ENCODE measurements around the gene ARID5B. TPM values are rescaled to one million over a fixed set of nuclear protein-coding genes. Genes with fewer than 3 reads are reported as not detected.

The ARID5B gene
- total RNA-seq, 1 experiment from 2014 or later, result 1.3 TPM

- H4K20me1 ChIP-seq (ENCODE audit: insufficient read depth, low read depth, low read length), result no peaks in the 10 kb centered on the region; the same call in 1 of the 2 replicates
- no peak for DNase-seq
- no peaks in the 10 kb centered on the region for H3K27me3 ChIP-seq (ENCODE audit: low read length)
- no peaks in the 10 kb centered on the region for H3K79me2 ChIP-seq (ENCODE audit: low read length)
- H3K4me3 ChIP-seq (ENCODE audit: low read length), result no peak overlapping the region
- no peaks in the 10 kb centered on the region for H3K9me3 ChIP-seq (ENCODE audit: low read length)
- no peak overlapping the region for H3K27ac ChIP-seq (ENCODE audit: low read length)
- no peak overlapping the region for H3K4me2 ChIP-seq (ENCODE audit: low read depth, low read length, poor library complexity, severe bottlenecking)
- no peak overlapping the region for H2AFZ ChIP-seq (ENCODE audit: low read length)
- H3K4me1 ChIP-seq (ENCODE audit: low read length), result no peaks in the 10 kb centered on the region
- no peaks in the 10 kb centered on the region for H3K9me2 ChIP-seq (replicated peaks; ENCODE audit: insufficient read depth, low read length)
- H3K9ac ChIP-seq (ENCODE audit: low read length), result no peak overlapping the region
- H3K36me3 ChIP-seq (ENCODE audit: insufficient read depth, low read length), result no peaks in the 10 kb centered on the region
These were observed 62.2 kb downstream of the ARID5B start for GRCh38 chr10:61963669-61964058.

- DNase-seq, result no peak
- no peak overlapping the region for H3K9ac ChIP-seq (ENCODE audit: low read length)
- no peaks in the 10 kb centered on the region for H3K27me3 ChIP-seq (ENCODE audit: low read length)
- no peak overlapping the region for H3K4me3 ChIP-seq (ENCODE audit: low read length)
- H3K4me2 ChIP-seq (ENCODE audit: low read depth, low read length, poor library complexity, severe bottlenecking), result no peak overlapping the region
- H3K36me3 ChIP-seq (ENCODE audit: insufficient read depth, low read length), result no peaks in the 10 kb centered on the region
- H3K27ac ChIP-seq (ENCODE audit: low read length), result no peak overlapping the region
- no peaks in the 10 kb centered on the region; the same call in 1 of the 2 replicates for H4K20me1 ChIP-seq (ENCODE audit: insufficient read depth, low read depth, low read length)
- no peaks in the 10 kb centered on the region for H3K4me1 ChIP-seq (ENCODE audit: low read length)
- H3K79me2 ChIP-seq (ENCODE audit: low read length), result no peaks in the 10 kb centered on the region
- H3K9me3 ChIP-seq (ENCODE audit: low read length), result no peaks in the 10 kb centered on the region
- H2AFZ ChIP-seq (ENCODE audit: low read length), result no peak overlapping the region
- H3K9me2 ChIP-seq (replicated peaks; ENCODE audit: insufficient read depth, low read length), result no peaks in the 10 kb centered on the region
These were observed 62.7 kb downstream of the ARID5B start for GRCh38 chr10:61964059-61964709.

GRCh38 chr10:61964949-61965702 is 63.6 kb downstream of the ARID5B start:
- H3K27me3 ChIP-seq (ENCODE audit: low read length), result no peaks in the 10 kb centered on the region
- H3K9me2 ChIP-seq (replicated peaks; ENCODE audit: insufficient read depth, low read length), result no peaks in the 10 kb centered on the region
- H3K79me2 ChIP-seq (ENCODE audit: low read length), result no peaks in the 10 kb centered on the region
- no peaks in the 10 kb centered on the region for H3K9me3 ChIP-seq (ENCODE audit: low read length)
- no peak overlapping the region for H3K27ac ChIP-seq (ENCODE audit: low read length)
- H3K9ac ChIP-seq (ENCODE audit: low read length), result no peak overlapping the region
- no peaks in the 10 kb centered on the region for H3K36me3 ChIP-seq (ENCODE audit: insufficient read depth, low read length)
- no peak overlapping the region for H2AFZ ChIP-seq (ENCODE audit: low read length)
- DNase-seq, result no peak
- no peaks in the 10 kb centered on the region for H3K4me1 ChIP-seq (ENCODE audit: low read length)
- no peak overlapping the region for H3K4me3 ChIP-seq (ENCODE audit: low read length)
- no peaks in the 10 kb centered on the region; the same call in 1 of the 2 replicates for H4K20me1 ChIP-seq (ENCODE audit: insufficient read depth, low read depth, low read length)
- H3K4me2 ChIP-seq (ENCODE audit: low read depth, low read length, poor library complexity, severe bottlenecking), result no peak overlapping the region

GRCh38 chr10:61965703-61966395 is 64.3 kb downstream of the ARID5B start:
- Histone ChIP-seq H3K27me3 (ENCODE audit: low read length) (no peaks in the 10 kb centered on the region), H2AFZ (ENCODE audit: low read length) (no peak overlapping the region), H3K27ac (ENCODE audit: low read length) (no peak overlapping the region), H3K79me2 (ENCODE audit: low read length) (no peaks in the 10 kb centered on the region), H3K4me2 (ENCODE audit: low read depth, low read length, poor library complexity, severe bottlenecking) (no peak overlapping the region), H3K9me3 (ENCODE audit: low read length) (no peaks in the 10 kb centered on the region), H3K4me1 (ENCODE audit: low read length) (no peaks in the 10 kb centered on the region), H3K4me3 (ENCODE audit: low read length) (no peak overlapping the region), H3K9ac (ENCODE audit: low read length) (no peak overlapping the region), H3K9me2 (replicated peaks; ENCODE audit: insufficient read depth, low read length) (no peaks in the 10 kb centered on the region), H4K20me1 (ENCODE audit: insufficient read depth, low read depth, low read length) (no peaks in the 10 kb centered on the region; the same call in 1 of the 2 replicates), H3K36me3 (ENCODE audit: insufficient read depth, low read length) (no peaks in the 10 kb centered on the region)
- DNase-seq, result no peak

GRCh38 chr10:61967298-61967697 is 65.8 kb downstream of the ARID5B start:
- no peak overlapping the region for H3K9ac ChIP-seq (ENCODE audit: low read length)
- H3K9me2 ChIP-seq (replicated peaks; ENCODE audit: insufficient read depth, low read length), result no peaks in the 10 kb centered on the region
- no peaks in the 10 kb centered on the region for H3K9me3 ChIP-seq (ENCODE audit: low read length)
- no peak overlapping the region for H2AFZ ChIP-seq (ENCODE audit: low read length)
- no peaks in the 10 kb centered on the region for H3K36me3 ChIP-seq (ENCODE audit: insufficient read depth, low read length)
- no peak for DNase-seq
- no peaks in the 10 kb centered on the region; the same call in 1 of the 2 replicates for H4K20me1 ChIP-seq (ENCODE audit: insufficient read depth, low read depth, low read length)
- H3K4me1 ChIP-seq (ENCODE audit: low read length), result no peaks in the 10 kb centered on the region
- H3K27ac ChIP-seq (ENCODE audit: low read length), result no peak overlapping the region
- H3K27me3 ChIP-seq (ENCODE audit: low read length), result no peaks in the 10 kb centered on the region
- no peak overlapping the region for H3K4me2 ChIP-seq (ENCODE audit: low read depth, low read length, poor library complexity, severe bottlenecking)
- no peak overlapping the region for H3K4me3 ChIP-seq (ENCODE audit: low read length)
- no peaks in the 10 kb centered on the region for H3K79me2 ChIP-seq (ENCODE audit: low read length)

- Histone ChIP-seq H2AFZ (ENCODE audit: low read length) (no peak overlapping the region), H3K4me1 (ENCODE audit: low read length) (peaks cover 9% of the 10 kb centered on the region), H3K79me2 (ENCODE audit: low read length) (no peaks in the 10 kb centered on the region), H4K20me1 (ENCODE audit: insufficient read depth, low read depth, low read length) (no peaks in the 10 kb centered on the region), H3K9ac (ENCODE audit: low read length) (no peak overlapping the region), H3K4me3 (ENCODE audit: low read length) (no peak overlapping the region), H3K27me3 (ENCODE audit: low read length) (no peaks in the 10 kb centered on the region), H3K9me3 (ENCODE audit: low read length) (no peaks in the 10 kb centered on the region), H3K36me3 (ENCODE audit: insufficient read depth, low read length) (no peaks in the 10 kb centered on the region), H3K9me2 (replicated peaks; ENCODE audit: insufficient read depth, low read length) (no peaks in the 10 kb centered on the region), H3K4me2 (ENCODE audit: low read depth, low read length, poor library complexity, severe bottlenecking) (no peak overlapping the region), H3K27ac (ENCODE audit: low read length) (no peak overlapping the region)
- no peak for DNase-seq
These were observed 68.9 kb downstream of the ARID5B start for GRCh38 chr10:61970182-61971002.

- Histone ChIP-seq H3K36me3 (ENCODE audit: insufficient read depth, low read length) (no peaks in the 10 kb centered on the region), H4K20me1 (ENCODE audit: insufficient read depth, low read depth, low read length) (no peaks in the 10 kb centered on the region), H2AFZ (ENCODE audit: low read length) (no peak overlapping the region), H3K4me1 (ENCODE audit: low read length) (peaks cover 9% of the 10 kb centered on the region), H3K27ac (ENCODE audit: low read length) (no peak overlapping the region), H3K9me3 (ENCODE audit: low read length) (no peaks in the 10 kb centered on the region), H3K9ac (ENCODE audit: low read length) (no peak overlapping the region), H3K79me2 (ENCODE audit: low read length) (no peaks in the 10 kb centered on the region), H3K4me3 (ENCODE audit: low read length) (no peak overlapping the region), H3K4me2 (ENCODE audit: low read depth, low read length, poor library complexity, severe bottlenecking) (no peak overlapping the region), H3K9me2 (replicated peaks; ENCODE audit: insufficient read depth, low read length) (no peaks in the 10 kb centered on the region), H3K27me3 (ENCODE audit: low read length) (no peaks in the 10 kb centered on the region)
- DNase-seq, result no peak
These were observed 69.5 kb downstream of the ARID5B start for GRCh38 chr10:61971003-61971325.

GRCh38 chr10:61973169-61973568 is 71.7 kb downstream of the ARID5B start:
- Histone ChIP-seq H3K4me1 (ENCODE audit: low read length) (peaks cover 9% of the 10 kb centered on the region), H3K9ac (ENCODE audit: low read length) (no peak overlapping the region), H4K20me1 (ENCODE audit: insufficient read depth, low read depth, low read length) (no peaks in the 10 kb centered on the region), H3K9me2 (replicated peaks; ENCODE audit: insufficient read depth, low read length) (no peaks in the 10 kb centered on the region), H3K9me3 (ENCODE audit: low read length) (no peaks in the 10 kb centered on the region), H3K4me2 (ENCODE audit: low read depth, low read length, poor library complexity, severe bottlenecking) (no peak overlapping the region), H3K27ac (ENCODE audit: low read length) (no peak overlapping the region), H3K79me2 (ENCODE audit: low read length) (no peaks in the 10 kb centered on the region), H3K27me3 (ENCODE audit: low read length) (no peaks in the 10 kb centered on the region), H3K36me3 (ENCODE audit: insufficient read depth, low read length) (no peaks in the 10 kb centered on the region), H2AFZ (ENCODE audit: low read length) (no peak overlapping the region), H3K4me3 (ENCODE audit: low read length) (no peak overlapping the region)
- no peak for DNase-seq

Measured in Karpas-422 (cell line).